ENCODE measurements around the gene RASGRP4. TPM values are rescaled to one million over a fixed set of nuclear protein-coding genes. Genes with fewer than 3 reads are reported as not detected.
A peak's percentile ranks its signal among the peaks of the same experiment; 100 is the strongest.

RASGRP4 gene
- total and polyA plus RNA-seq, 2 experiments from 2014 or later: 0.35 to 0.80 TPM

- H3K9me3 ChIP-seq (ENCODE audit: low read depth): no peaks in the 10 kb centered on the region
- no peak for DNase-seq (ENCODE audit: low read depth in 1 of 2, low spot score in 1 of 2)
Measured at GRCh38 chr19:38457690-38458405, 31.8 kb upstream of the RASGRP4 start.

GRCh38 chr19:38457202-38457601 lies 31.2 kb upstream of the RASGRP4 start:
- no peaks in the 10 kb centered on the region for H3K27me3 ChIP-seq
- DNase-seq (ENCODE audit: low read depth in 1 of 2, low spot score in 1 of 2): no peak
- no peak overlapping the region for H3K4me3 ChIP-seq
- no peak overlapping the region for H3K27ac ChIP-seq
- TF ChIP-seq, protein P1, sequence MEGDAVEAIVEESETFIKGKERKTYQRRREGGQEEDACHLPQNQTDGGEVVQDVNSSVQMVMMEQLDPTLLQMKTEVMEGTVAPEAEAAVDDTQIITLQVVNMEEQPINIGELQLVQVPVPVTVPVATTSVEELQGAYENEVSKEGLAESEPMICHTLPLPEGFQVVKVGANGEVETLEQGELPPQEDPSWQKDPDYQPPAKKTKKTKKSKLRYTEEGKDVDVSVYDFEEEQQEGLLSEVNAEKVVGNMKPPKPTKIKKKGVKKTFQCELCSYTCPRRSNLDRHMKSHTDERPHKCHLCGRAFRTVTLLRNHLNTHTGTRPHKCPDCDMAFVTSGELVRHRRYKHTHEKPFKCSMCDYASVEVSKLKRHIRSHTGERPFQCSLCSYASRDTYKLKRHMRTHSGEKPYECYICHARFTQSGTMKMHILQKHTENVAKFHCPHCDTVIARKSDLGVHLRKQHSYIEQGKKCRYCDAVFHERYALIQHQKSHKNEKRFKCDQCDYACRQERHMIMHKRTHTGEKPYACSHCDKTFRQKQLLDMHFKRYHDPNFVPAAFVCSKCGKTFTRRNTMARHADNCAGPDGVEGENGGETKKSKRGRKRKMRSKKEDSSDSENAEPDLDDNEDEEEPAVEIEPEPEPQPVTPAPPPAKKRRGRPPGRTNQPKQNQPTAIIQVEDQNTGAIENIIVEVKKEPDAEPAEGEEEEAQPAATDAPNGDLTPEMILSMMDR (IDR thresholded peaks at IDR 0.05; ENCODE audit: low read depth, low read length): no peak
- H3K9me3 ChIP-seq (ENCODE audit: low read depth): no peaks in the 10 kb centered on the region
- H3K4me1 ChIP-seq (ENCODE audit: low read depth): no peaks in the 10 kb centered on the region
- H3K36me3 ChIP-seq: peaks cover 3% of the 10 kb centered on the region

More at GRCh38 chr19:38457690-38458405, 31.8 kb upstream of the RASGRP4 start:
- Histone ChIP-seq H3K27ac (no peak overlapping the region), H3K36me3 (peaks cover 3% of the 10 kb centered on the region), H3K27me3 (no peaks in the 10 kb centered on the region), H3K4me1 (ENCODE audit: low read depth) (no peaks in the 10 kb centered on the region), H3K4me3 (no peak overlapping the region)
- TF ChIP-seq, protein P1 (IDR thresholded peaks at IDR 0.05; ENCODE audit: low read depth, low read length): no peak

GRCh38 chr19:38455031-38455430 lies 29.0 kb upstream of the RASGRP4 start:
- Histone ChIP-seq H3K27me3 (no peaks in the 10 kb centered on the region), H3K9me3 (ENCODE audit: low read depth) (no peaks in the 10 kb centered on the region), H3K4me1 (ENCODE audit: low read depth) (no peaks in the 10 kb centered on the region), H3K27ac (no peak overlapping the region), H3K4me3 (no peak overlapping the region), H3K36me3 (peaks cover 3% of the 10 kb centered on the region)
- peak; percentile 27 to 79 for DNase-seq (ENCODE audit: low read depth in 1 of 2, low spot score in 1 of 2)
- TF ChIP-seq, protein P1 (IDR thresholded peaks at IDR 0.05; ENCODE audit: low read depth, low read length): no peak

DNA sequence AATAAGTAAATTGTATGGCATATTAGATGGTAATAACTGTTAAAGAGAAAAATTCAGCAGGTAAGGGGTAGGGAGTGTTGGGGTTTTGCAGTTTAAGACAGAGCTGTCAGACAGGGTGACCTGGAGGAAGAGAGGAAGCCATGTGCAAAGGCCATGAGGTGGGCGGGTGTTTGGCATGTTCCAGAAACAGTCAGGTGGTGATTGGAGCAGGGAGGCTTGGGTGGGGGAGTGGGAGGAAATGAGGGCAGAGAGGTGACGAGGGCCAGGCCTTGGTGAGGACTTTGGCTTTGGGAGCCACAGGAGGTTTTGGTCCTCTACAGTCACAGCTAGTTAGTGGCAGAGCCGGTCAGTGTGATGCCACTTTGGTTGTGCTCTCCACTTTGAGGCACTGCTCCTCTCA lies 27.6 kb upstream of the RASGRP4 start:
- no peaks in the 10 kb centered on the region for H3K9me3 ChIP-seq (ENCODE audit: low read depth)
- H3K27ac ChIP-seq: no peak overlapping the region
- H3K4me3 ChIP-seq: no peak overlapping the region
- no peaks in the 10 kb centered on the region for H3K27me3 ChIP-seq
- TF ChIP-seq, protein P1 (IDR thresholded peaks at IDR 0.05; ENCODE audit: low read depth, low read length): no peak
- H3K36me3 ChIP-seq: no peaks in the 10 kb centered on the region
- no peaks in the 10 kb centered on the region for H3K4me1 ChIP-seq (ENCODE audit: low read depth)
- no peak for DNase-seq (ENCODE audit: low read depth in 1 of 2, low spot score in 1 of 2)

DNA sequence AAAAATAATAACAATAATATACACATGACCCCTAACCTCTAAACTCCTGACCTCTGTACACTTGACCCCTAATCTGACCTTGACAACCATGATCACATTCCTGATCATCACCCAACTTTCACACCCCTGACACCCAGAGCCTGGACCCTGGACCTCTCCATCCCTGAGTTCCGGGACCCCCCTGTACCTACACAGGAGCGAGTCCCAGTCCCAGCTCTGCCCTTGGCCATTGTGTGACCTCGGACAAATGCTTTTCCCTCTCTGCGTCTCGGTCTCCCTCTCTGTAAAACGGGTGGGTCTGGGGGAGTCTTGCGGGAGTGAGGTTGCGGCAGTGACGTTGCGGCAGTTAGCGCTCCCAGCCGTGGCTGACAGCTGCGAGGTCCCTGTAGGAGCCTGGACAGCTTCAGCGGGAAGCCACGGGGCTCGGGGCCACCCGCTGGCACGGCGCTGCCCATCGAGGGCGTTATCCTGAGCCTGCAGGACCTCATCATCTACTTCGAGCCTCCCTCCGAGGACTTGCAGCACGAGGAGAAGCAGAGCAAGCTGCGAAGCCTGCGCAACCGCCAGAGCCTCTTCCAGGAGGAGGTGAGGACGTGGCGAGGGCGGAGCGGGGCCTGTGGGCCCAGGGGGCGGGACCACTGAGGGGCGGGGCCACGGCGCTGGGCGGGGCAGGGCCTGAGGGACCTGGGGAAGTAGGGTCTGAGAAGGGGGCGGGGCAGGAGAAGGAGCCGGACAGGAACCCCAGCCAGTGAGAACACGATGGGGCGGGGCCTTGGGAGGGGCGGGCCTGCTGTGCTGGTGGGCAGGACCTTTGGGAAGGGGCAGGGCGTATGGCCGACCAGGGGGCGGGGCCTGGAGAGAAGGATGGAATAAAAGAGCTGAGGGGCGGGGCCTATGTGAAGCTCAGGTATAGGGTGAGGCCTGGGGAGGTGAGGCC lies 26.7 kb upstream of the RASGRP4 start:
- TF ChIP-seq, protein P1 (IDR thresholded peaks at IDR 0.05; ENCODE audit: low read depth, low read length): no peak
- peak in 1 of 2 donors; percentile 3 for DNase-seq (ENCODE audit: low read depth in 1 of 2, low spot score in 1 of 2)
- no peak overlapping the region for H3K27ac ChIP-seq
- no peaks in the 10 kb centered on the region for H3K4me1 ChIP-seq (ENCODE audit: low read depth)
- H3K36me3 ChIP-seq: no peaks in the 10 kb centered on the region
- no peaks in the 10 kb centered on the region for H3K9me3 ChIP-seq (ENCODE audit: low read depth)
- no peaks in the 10 kb centered on the region for H3K27me3 ChIP-seq
- no peak overlapping the region for H3K4me3 ChIP-seq

All from cardiac muscle cell (in vitro differentiated cells and primary cell).